OCI-LY7 (cell line): ENCODE results near the gene TRMU. TPM values are rescaled to one million over a fixed set of nuclear protein-coding genes. Genes with fewer than 3 reads are reported as not detected.

ENCODE experiments used
- BruUV-seq: library from RNA; stranded (reverse); fragments of 400-500 nt; replicated peaks from 2 replicates; lab custom pipeline; 2021; lab: Mats Ljungman, UMichigan
- CTCF ChIA-PET: fragments of 300-600 bp; sonication (Branson Sonifier 250); formaldehyde crosslinking; loops from one replicate; lab custom pipeline; 2022; ENCODE audit warnings: antibody characterized with exemption; ENCODE audit not compliant: unreplicated experiment; lab: Charles Lee
- POLR2A ChIA-PET: fragments of 300-600 bp; sonication (Branson Sonifier 250); formaldehyde crosslinking; loops from one replicate; lab custom pipeline; 2022; ENCODE audit warnings: antibody characterized with exemption; lab: Charles Lee
- DNase-seq: peaks from one replicate; pipeline ENCODE4 v3.0.0-alpha.2; 2015; ENCODE audit warnings: low spot score
- H2AFZ ChIP-seq: fragments of 200-600 bp; sonication (generic), shearing (Covaris generic); 2 replicates; pipeline ENCODE4 v1.6.1; 2014; ENCODE audit warnings: mild to moderate bottlenecking, antibody characterized with exemption, low read length, moderate library complexity
- H3K27ac ChIP-seq: fragments of 200-600 bp; sonication (generic); 2 replicates; pipeline ENCODE4 v1.5.1; 2014; ENCODE audit warnings: mixed run types, low read depth, mild to moderate bottlenecking, moderate library complexity, low read length, inconsistent platforms; ENCODE audit not compliant: poor library complexity, severe bottlenecking
- H3K36me3 ChIP-seq: fragments of 200-600 bp; sonication (generic); 2 replicates; pipeline ENCODE4 v1.6.1; 2014; ENCODE audit warnings: mild to moderate bottlenecking, antibody characterized with exemption, low read length, moderate library complexity, mixed read lengths; ENCODE audit not compliant: insufficient read depth
- H3K4me1 ChIP-seq: fragments of 200-600 bp; sonication (generic); 2 replicates; pipeline ENCODE4 v1.5.1; 2014; ENCODE audit warnings: mild to moderate bottlenecking, low read length; ENCODE audit not compliant: insufficient read depth, poor library complexity, severe bottlenecking
- H3K4me2 ChIP-seq: fragments of 200-600 bp; sonication (generic); 2 replicates; pipeline ENCODE4 v1.6.1; 2014; ENCODE audit warnings: mild to moderate bottlenecking, low read length
- H3K4me3 ChIP-seq: fragments of 200-600 bp; sonication (generic); 2 replicates; pipeline ENCODE4 v1.5.1; 2014; ENCODE audit warnings: mild to moderate bottlenecking, low read depth, low read length; ENCODE audit not compliant: poor library complexity, severe bottlenecking
- H3K79me2 ChIP-seq: fragments of 200-600 bp; sonication (generic); 2 replicates; pipeline ENCODE4 v1.6.1; 2016; ENCODE audit warnings: low read depth, mild to moderate bottlenecking, low read length, moderate library complexity, mixed read lengths; ENCODE audit not compliant: insufficient read depth
- H3K9me2 ChIP-seq: fragments of 200-600 bp; sonication (generic); 2 replicates; pipeline ENCODE4 v1.6.1; 2016; ENCODE audit warnings: mild to moderate bottlenecking, low read length, mixed read lengths; ENCODE audit not compliant: insufficient read depth
- H3K9me3 ChIP-seq: fragments of 200-600 bp; sonication (generic); 2 replicates; pipeline ENCODE4 v1.6.1; 2014; ENCODE audit warnings: mild to moderate bottlenecking, mixed run types, low read length, mixed read lengths
- H4K20me1 ChIP-seq: fragments of 200-600 bp; sonication (generic); 2 replicates; pipeline ENCODE4 v1.6.1; 2014; ENCODE audit warnings: mild to moderate bottlenecking, antibody characterized with exemption, low read length, moderate library complexity, mixed read lengths; ENCODE audit not compliant: insufficient read depth
- EZH2phosphoT487 ChIP-seq: fragments of 200-600 bp; sonication (generic); IDR thresholded peaks from 2 replicates; pipeline ENCODE4 v1.6.1; 2018; ENCODE audit warnings: low read depth, borderline replicate concordance, mild to moderate bottlenecking, mixed run types, antibody characterized with exemption, low read length, moderate library complexity, mixed read lengths
- intact Hi-C: fragments of 100-400 bp; cut with micrococcal nuclease; formaldehyde crosslinking; loops from one replicate; pipeline ENCODE4 v1.10.0; 2022; ENCODE audit not compliant: unreplicated experiment
- total RNA-seq, 2 experiments: library from RNA; depleted of rRNA in 1 of 2; stranded (reverse); fragments of >200 nt in 1 of 2; shearing (Covaris generic) in 1 of 2; gene quantifications; 2 replicates each; pipeline ENCODE4 v1.2.3, GENCODE V29; 2014 to 2022
- TF ChIP-seq, protein P1 (sequence below): fragments of 200-600 bp; sonication (generic); conservative IDR thresholded peaks from 2 replicates; pipeline ENCODE4 v1.5.1; 2014; ENCODE audit warnings: mild to moderate bottlenecking, antibody characterized with exemption, low read length, moderate library complexity, mixed read lengths

Gene TRMU
- total RNA-seq, 2 experiments from 2014 or later = 88.2 to 121 TPM

DNA sequence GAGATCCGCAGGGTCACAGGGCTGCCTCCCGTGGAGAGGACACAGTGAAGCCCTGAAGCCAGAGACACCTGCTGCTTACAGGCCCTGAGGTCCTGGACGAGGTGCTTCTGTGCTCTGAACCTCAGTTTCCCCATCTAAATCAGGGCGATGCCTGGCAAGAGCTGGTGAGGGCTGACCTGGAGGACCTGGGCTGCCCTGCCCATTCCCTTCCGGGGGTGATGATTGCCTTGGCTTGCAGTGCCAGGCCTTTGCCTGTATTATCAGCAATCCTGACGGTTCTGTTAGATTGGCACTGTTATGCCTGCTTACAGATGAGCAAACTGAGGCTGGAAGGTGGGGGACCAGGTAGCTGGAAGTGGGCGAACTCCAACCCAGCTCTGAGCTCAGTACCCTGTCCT lies 46.7 kb upstream of the TRMU start:
- intact Hi-C loops = no loop called here
- Histone ChIP-seq H3K79me2 (no peaks in the 10 kb centered on the region), H4K20me1 (no peaks in the 10 kb centered on the region), H3K9me2 (no peaks in the 10 kb centered on the region), H3K4me3 (no peak overlapping the region), H3K4me2 (peak overlapping the region; percentile 56), H3K4me1 (peaks cover 35% of the 10 kb centered on the region), H3K36me3 (no peaks in the 10 kb centered on the region), H3K9me3 (no peaks in the 10 kb centered on the region), H2AFZ (no peak overlapping the region; the same call in 1 of the 2 replicates), H3K27ac (no peak overlapping the region)
- POLR2A ChIA-PET = interaction anchor here (0.8 kb wide), 1 partner anchor 12 kb away, joined by 3 read pairs; no protein-coding TSS in a partner anchor
- no TSS peak for BruUV-seq
- TF ChIP-seq, protein P1, sequence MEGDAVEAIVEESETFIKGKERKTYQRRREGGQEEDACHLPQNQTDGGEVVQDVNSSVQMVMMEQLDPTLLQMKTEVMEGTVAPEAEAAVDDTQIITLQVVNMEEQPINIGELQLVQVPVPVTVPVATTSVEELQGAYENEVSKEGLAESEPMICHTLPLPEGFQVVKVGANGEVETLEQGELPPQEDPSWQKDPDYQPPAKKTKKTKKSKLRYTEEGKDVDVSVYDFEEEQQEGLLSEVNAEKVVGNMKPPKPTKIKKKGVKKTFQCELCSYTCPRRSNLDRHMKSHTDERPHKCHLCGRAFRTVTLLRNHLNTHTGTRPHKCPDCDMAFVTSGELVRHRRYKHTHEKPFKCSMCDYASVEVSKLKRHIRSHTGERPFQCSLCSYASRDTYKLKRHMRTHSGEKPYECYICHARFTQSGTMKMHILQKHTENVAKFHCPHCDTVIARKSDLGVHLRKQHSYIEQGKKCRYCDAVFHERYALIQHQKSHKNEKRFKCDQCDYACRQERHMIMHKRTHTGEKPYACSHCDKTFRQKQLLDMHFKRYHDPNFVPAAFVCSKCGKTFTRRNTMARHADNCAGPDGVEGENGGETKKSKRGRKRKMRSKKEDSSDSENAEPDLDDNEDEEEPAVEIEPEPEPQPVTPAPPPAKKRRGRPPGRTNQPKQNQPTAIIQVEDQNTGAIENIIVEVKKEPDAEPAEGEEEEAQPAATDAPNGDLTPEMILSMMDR = no peak
- TF ChIP-seq EZH2phosphoT487 = no peak
- DNase-seq = no peak
- CTCF ChIA-PET = interaction anchor here (1.0 kb wide), 1 partner anchor 13 kb away, joined by 4 read pairs; no protein-coding TSS in a partner anchor

DNA sequence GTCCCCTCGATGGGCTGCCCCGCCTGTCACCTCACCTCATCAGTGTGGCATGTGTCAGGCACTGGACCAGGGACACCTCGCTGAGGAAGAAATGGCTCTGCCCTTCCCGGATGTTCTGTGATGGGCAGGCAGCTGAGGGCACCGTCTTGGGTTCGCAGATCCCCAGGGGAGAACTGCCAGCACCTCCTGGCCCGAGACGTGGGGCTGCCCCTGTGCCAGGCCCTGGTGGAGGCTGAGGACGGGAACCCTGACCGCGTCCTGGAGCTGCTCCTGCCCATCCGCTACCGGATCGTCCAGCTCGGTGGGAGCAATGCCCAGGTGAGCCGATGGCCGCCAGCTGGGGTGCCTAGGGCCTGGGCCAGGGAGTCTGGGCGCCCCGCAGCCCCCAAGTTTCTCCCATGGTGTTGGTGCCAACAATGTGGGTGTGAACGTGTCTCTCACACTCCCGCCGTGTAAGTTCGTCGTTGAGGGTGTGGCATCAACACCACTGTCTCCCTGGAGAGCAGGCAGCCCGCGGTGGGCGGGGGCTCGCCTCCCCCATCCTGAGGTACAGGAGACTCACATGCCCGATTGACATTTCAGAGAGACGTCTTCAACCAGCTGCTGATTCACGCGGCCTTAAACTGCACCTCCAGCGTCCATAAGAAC lies 46.1 kb upstream of the TRMU start:
- no peaks in the 10 kb centered on the region for H3K36me3 ChIP-seq
- no peaks in the 10 kb centered on the region for H3K79me2 ChIP-seq

More for the DNA sequence above, 46.1 kb upstream of the TRMU start:
- Histone ChIP-seq H3K27ac (no peak overlapping the region), H3K4me3 (no peak overlapping the region), H3K9me3 (no peaks in the 10 kb centered on the region), H3K4me2 (no peak overlapping the region), H3K9me2 (no peaks in the 10 kb centered on the region), H3K4me1 (peaks cover 39% of the 10 kb centered on the region), H4K20me1 (no peaks in the 10 kb centered on the region), H2AFZ (no peak overlapping the region)
- no TSS peak for BruUV-seq
- CTCF ChIA-PET = interaction anchor here (1.0 kb wide), 1 partner anchor 13 kb away, joined by 4 read pairs; no protein-coding TSS in a partner anchor
- DNase-seq = no peak
- POLR2A ChIA-PET = no interaction called here
- intact Hi-C loops = no loop called here
- TF ChIP-seq, protein P1 = no peak
